ENCODE data around the gene EDAR.
A peak's percentile ranks its signal among the peaks of the same experiment; 100 is the strongest.

EDAR gene

DNA sequence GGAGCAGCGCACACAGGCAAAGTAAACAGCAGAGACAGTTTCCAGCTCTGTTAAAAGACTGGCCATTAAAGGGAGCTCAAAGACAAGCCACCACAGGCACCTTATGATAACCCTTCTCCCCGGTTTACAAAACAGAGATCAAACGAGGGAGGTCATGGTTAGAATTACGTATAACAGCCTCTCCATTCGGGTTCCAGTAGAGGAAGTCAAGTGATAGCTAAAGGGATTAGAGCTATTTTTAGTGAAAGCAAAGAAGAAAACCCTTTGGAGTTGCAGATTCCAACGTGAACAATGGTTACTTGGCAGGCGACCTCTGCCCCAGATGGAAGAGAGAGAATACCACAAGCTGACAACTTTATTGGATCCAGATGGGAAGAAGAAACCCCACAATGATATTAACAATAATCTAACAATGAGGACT lies 31.2 kb upstream of the EDAR start:
- in situ Hi-C loops (cut with HindIII; ENCODE audit: low sequenced_read_pairs) = loop anchor here (5.0 kb wide), 1 partner anchor 42 kb away; no protein-coding TSS in a partner anchor
- H3K4me3 ChIP-seq (ENCODE audit: low read depth, low read length) = no peak overlapping the region
- no peak for TF ChIP-seq CTCF (IDR thresholded peaks at IDR 0.05; ENCODE audit: low read depth, low read length, missing control alignments)
- DNase-seq (ENCODE audit: low read depth) = peak; percentile 54

DNA sequence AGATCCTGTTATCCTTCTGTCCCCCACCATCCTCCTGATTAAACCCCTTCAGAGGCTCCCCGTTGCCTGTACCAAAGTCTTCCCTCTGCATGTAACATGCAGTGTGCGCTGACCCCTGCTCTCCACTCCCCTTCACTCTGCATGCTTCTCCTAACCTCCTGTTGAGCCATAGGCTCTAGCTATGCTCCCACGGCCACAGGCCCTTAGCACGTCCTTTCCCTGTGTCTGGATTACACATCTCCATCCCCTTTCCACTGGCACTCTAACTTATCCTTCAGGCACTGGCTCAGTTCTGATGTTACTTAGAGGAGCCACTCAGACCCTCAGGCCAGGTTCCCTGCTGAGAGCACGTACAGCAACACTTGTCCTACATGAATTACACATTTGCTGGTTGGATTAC lies 29.4 kb upstream of the EDAR start:
- in situ Hi-C loops (cut with HindIII; ENCODE audit: low sequenced_read_pairs) = no loop called here
- no peak for TF ChIP-seq CTCF (IDR thresholded peaks at IDR 0.05; ENCODE audit: low read depth, low read length, missing control alignments)
- no peak overlapping the region for H3K4me3 ChIP-seq (ENCODE audit: low read depth, low read length)
- DNase-seq (ENCODE audit: low read depth) = no peak

DNA sequence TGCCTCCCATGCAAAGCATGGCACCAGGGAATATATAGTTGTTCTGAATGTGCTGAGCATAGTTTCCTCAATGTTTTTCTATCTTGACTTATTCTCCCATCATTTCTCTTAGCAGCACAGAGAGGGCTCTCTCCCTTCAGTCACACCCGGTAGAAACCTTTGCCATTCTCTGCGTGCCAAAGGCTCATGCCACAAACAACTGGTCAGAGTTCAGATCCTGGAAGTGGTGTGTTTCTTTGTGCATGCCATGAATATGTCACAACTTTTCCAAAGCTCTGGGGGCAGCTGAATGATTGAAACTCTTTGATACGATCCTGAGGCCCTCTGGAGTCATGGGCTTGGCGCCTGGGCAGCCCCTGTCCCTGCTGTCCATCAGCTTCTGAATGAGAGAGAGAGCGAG lies 28.0 kb upstream of the EDAR start:
- no peak overlapping the region for H3K4me3 ChIP-seq (ENCODE audit: low read depth, low read length)
- no peak for DNase-seq (ENCODE audit: low read depth)
- in situ Hi-C loops (cut with HindIII; ENCODE audit: low sequenced_read_pairs) = no loop called here
- no peak for TF ChIP-seq CTCF (IDR thresholded peaks at IDR 0.05; ENCODE audit: low read depth, low read length, missing control alignments)

DNA sequence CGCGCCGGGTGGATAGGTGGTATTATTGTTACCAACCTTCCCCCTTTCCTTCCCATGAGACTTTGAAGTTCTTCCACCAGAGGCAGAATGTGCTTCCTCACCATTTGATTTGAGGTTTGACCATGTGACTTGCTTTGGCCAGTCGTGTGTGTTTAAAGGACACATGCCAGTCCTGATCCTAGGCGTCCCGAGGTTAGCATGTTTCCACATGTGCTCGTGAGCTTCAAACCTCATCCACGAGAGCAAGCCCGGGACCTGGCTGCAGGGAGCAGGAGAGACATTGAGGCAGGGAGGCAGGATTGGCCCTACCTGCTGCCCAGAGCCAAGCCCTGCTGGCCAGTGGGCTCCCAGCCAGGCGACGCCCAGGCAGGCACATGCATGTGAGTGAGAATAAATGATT lies 27.4 kb upstream of the EDAR start:
- no peak for TF ChIP-seq CTCF (IDR thresholded peaks at IDR 0.05; ENCODE audit: low read depth, low read length, missing control alignments)
- DNase-seq (ENCODE audit: low read depth) = no peak
- no peak overlapping the region for H3K4me3 ChIP-seq (ENCODE audit: low read depth, low read length)
- in situ Hi-C loops (cut with HindIII; ENCODE audit: low sequenced_read_pairs) = no loop called here

- no peak overlapping the region for H3K4me3 ChIP-seq (ENCODE audit: low read depth, low read length)
- in situ Hi-C loops (cut with HindIII; ENCODE audit: low sequenced_read_pairs) = loop anchor here (5.0 kb wide), 1 partner anchor 88 kb away; no protein-coding TSS in a partner anchor
- TF ChIP-seq CTCF (IDR thresholded peaks at IDR 0.05; ENCODE audit: low read depth, low read length, missing control alignments) = no peak
- DNase-seq (ENCODE audit: low read depth) = no peak
These were observed 25.5 kb upstream of the EDAR start for GRCh38 chr2:109014476-109014875.

DNA sequence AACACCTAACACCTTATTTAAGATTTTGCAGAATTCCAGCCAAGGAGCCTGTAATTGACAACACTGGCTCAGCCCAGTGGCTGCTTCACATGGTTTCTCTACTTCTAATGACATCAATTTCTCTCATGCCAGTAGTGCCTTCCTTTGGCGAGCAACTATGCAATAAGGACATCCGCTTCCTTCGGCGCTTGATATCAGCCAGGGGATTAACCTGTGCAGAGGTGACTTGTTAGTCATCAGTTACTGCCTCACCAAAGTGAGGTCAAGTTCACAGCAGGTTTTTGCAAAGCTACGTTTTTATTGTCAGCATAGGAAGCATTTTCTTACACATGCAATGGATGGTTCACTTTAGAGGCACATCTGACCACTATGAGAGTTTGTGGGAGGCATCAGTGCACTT lies 24.0 kb upstream of the EDAR start:
- in situ Hi-C loops (cut with HindIII; ENCODE audit: low sequenced_read_pairs) = loop anchor here (5.0 kb wide), 1 partner anchor 89 kb away; no protein-coding TSS in a partner anchor
- no peak for DNase-seq (ENCODE audit: low read depth)
- TF ChIP-seq CTCF (IDR thresholded peaks at IDR 0.05; ENCODE audit: low read depth, low read length, missing control alignments) = no peak
- H3K4me3 ChIP-seq (ENCODE audit: low read depth, low read length) = no peak overlapping the region
